ENCODE results near the gene NKPD1. TPM values are rescaled to one million over a fixed set of nuclear protein-coding genes. Genes with fewer than 3 reads are reported as not detected.

Gene NKPD1
- total RNA-seq, 1 donor from 2014 or later = not detected

DNA sequence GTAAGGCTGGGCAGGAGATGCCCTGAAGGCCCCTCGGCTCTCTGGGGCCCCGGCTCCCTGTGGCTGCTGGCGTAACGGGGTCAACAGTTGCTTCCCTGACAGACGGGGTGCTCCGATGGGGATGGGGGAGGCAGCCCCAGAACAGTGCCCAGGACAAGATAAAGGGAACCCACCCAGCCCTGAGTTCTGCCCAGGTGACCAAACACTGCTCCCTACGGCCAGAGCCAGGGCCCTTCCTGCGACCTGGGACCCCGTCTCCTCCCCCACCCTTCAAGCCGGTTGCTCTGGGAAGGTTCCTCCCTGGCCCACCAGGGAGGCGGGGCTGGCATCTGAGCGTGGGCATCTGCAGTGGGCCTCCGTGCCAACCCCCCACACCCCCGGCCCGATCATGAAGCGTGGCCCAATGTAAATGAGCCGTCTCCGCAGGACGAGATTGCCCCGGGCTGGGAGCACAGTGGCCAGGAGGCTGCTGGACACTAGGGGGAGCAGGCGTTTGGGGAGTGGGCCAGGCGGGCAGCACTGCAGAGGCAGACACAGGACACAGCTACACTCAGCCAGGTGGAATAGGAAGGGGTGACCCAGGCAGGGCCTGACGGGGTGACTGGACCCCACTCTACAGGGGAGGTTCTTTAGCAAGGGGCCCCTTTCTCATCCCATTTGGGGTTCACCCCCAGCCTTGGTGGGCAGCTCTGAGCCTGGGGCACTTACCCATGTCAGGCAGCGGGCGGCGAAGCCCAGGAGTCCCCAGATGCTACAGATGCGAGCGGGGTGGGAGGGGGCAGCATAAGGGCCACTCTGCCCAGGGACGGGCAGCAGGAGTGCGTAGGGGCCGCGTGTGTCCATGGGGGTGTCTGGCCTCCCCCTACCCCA, 1.2 kb upstream of the NKPD1 start:
- ATAC-seq (peak; percentile 26), DNase-seq (ENCODE audit: missing footprints) (peak; percentile 60)
- intact Hi-C loops (cut with DNase I) = no loop called here

DNA sequence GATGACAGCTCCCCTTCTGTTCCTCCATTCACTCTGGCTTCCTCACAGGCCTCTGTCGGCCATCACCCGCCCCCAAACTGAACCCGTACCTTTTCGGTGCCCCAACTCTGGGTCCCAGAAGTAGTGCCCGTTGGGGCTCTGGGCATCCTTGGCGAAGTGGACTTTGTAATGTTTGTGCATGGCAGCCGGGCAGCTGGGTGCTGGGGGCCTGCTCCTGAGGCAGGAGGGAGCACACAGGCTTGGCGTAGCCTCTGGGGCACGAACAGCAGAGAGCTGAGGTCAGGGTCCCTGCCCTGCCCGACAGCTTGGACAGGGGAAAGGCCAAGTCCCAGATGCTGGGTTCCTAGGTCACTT, 834 bp downstream of the NKPD1 start:
- DNase-seq (ENCODE audit: missing footprints) (peak; percentile 23), ATAC-seq (no peak)
- intact Hi-C loops (cut with DNase I) = no loop called here

DNA sequence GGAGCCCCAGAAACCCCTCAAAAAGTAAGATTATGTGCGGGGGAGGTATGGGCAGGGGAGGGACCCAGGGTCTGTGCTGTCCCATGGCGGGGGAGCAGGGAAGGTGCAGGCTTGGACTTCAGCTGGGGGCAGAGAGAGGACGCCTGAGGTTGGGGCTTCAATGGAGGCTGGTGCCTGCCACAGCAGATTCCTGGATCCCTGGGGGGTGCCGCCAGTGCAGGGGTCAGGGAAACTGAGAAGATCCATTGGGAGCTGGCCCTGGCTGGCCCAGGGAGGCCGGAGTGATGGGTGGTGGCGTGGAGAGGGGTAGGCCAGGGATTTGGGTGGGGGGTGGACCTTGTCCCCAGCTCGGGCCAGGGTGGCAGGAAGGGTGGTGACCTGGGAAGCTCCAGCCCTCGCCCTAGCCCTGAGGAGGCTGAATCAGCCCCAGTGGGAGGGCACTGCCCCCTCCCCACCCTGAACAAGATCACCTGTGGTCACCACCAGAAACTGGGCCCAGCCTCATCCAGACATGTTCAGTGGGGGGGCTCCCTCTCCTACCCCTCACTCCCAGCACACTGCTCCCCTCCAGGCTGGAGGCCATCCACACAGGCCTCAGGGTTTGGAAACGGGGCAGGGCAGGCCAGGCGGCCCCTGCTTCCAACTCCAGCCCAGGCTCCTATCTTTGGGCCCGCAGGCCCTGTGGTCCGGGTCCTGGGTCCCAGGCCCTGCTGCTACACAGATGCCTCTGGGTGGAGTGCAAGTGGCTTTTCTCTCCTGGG, 1.4 kb downstream of the NKPD1 start:
- peak; percentile 37 for DNase-seq (ENCODE audit: missing footprints)
- no peak for ATAC-seq
- intact Hi-C loops (cut with DNase I) = no loop called here

DNA sequence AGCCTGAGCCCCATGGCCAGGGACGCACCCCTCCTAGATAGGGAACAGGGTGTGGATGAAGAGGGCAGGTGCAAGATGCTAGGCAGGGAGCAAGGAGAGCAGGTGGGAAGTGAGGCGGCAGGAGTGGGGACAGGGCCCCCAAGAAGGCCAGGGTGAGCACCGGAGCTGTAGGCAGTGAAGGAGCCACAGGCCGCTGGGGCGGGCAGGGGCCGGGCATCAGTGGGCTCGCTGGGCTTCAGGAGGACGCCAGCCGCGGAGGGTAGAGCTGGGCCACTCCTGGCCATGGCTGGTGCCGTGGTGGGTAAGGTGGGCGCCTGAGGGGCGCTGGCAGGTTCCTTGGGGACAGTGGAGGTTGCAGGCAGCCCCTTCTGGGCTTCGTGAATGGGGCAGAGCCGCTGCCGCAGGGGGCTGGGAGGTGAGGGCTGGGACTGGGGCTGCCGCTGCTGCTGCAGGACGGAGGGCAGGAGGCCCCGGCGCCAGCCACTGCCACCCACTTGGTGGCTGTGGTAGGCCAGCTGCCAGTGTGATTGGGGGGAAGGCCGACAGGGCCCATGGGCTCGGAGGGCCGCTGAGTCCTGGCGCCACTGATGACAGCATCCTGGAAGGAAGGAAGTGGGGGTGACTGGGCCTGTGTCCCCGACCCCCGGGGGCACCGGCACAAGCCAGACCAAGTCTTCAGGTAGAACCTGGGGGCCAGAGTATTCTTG, 2.1 kb downstream of the NKPD1 start:
- DNase-seq (ENCODE audit: missing footprints) (peak; percentile 37), ATAC-seq (no peak)
- intact Hi-C loops (cut with DNase I) = no loop called here

DNA sequence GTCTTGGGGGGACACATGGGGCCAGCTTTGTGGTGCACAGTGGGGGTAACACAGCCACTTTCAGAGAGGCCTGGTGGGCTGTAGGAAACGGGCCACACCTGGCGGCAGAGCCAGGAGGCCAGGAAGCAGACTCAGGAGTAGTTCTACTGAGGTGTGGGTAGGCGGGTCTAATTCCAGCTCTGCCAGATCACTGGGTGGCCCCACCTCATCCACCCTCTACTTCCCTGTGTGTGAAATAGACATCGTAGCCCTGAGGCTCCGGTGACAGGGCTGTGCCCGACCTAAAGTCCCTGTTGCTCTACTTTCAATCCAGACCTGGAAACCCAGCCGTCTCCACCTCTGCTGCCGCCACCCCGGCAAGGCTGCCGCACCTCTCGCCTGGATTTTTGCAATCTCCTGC, 4.0 kb downstream of the NKPD1 start:
- no peak for ATAC-seq
- intact Hi-C loops (cut with DNase I) = no loop called here

DNA sequence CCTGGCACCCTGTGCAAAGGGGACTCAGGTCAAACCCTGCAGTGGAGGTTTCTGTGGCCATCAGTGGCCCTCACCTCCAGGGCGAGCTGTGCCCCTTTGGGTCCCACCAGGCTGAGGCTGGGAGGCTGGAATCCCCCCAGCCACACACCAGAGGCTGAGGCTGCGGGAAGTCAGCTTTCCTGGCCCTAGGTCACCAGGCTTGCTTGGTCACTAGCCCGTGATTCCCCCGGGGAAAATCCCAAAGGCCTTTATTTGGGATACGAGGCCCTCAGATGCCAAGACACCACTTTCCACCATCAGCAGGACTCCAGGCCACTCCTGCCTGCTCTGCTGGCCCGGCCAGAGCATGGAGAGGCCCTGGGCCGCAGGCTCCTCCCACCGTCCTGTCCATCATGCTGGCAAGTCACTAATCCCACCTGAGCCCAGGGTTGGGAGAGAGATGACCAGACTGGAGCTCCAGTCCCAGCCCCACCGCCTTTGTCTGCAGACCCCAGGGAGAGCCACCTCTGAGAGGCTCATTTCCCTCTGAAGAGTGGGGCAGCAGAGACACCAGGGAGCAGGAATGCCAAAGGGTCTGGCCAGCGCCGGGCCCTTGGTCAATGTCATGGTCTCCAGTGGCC, 4.7 kb downstream of the NKPD1 start:
- ATAC-seq (no peak), DNase-seq (ENCODE audit: missing footprints) (peak; percentile 52)
- intact Hi-C loops (cut with DNase I) = no loop called here

More for the DNA sequence above, 4.0 kb downstream of the NKPD1 start:
- peak; percentile 5 for DNase-seq (ENCODE audit: missing footprints)

DNA sequence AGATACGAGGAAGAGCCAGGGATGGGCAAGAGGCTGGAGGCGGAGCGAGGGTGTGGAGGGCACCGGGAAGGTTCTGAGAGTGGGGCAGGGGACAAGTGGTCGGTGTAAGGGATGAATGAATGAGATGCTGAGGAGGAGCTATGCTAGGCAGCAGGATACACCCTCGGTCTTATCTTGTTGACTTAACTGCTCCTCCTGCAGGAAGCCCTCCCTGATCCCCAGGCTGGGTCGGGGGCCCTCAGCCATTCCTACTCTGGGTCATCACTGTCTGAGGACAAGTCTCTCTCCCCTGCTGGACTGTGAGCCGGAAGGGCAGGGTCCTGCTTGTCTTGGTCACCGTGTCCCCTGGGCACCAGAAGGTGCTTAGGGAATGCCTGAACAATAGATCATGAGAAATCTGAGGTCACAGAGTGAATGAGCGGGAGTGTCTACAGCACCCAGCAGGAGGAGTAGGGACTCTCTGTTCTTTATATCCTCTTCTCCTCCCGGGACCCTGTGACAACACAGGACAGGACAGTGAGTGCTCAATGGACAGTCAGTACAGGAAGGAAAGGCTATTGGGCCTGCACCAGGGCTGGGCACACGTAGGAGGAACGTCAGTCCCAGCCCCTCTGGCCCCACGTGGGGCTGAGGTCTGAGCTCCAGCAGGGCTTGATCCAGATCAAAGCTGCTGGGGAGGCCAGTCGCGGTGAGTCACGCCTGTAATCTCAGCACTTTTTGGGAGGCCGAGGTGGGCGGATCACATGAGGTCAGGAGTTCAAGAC, 6.5 kb downstream of the NKPD1 start:
- DNase-seq (ENCODE audit: missing footprints) = peak; percentile 49
- intact Hi-C loops (cut with DNase I) = no loop called here
- no peak for ATAC-seq

DNA sequence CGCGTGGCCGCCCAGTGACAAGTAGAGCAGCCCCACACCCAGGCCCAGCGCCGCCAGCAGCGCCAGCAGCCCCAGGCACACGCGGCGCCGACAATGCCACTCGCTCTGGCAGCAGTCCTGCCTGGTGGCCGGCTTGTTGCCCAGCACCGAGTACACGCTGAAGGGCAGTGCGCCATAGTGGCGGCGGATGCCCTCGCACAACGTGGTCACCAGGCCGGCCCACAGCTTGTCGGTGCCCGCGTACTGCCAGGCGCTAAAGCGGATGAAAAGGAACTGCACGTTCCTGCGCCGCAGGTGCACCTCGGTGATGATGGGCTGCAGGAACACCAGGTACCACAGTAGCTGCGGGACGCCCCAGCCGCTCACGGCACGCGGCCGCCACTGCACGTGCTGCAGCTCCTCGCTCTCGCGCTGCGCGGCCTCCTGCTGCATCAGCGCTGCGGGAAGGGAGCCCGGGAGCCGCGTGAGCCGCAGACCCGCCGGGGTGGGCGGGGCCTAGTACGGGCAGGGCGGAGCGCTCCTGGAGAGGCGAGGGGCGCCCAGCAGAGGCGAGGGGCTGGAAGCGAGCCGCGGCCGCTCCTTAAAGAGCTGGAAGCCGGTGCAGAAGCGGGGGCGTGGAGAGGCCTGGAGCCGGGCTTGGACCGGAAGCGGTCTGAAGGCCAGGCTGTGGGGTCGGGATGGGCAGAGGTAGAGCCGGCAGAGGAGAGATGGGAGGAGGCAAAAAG, 7.3 kb downstream of the NKPD1 start:
- DNase-seq (ENCODE audit: missing footprints) = no peak
- intact Hi-C loops (cut with DNase I) = no loop called here
- ATAC-seq = peak; percentile 60

DNA sequence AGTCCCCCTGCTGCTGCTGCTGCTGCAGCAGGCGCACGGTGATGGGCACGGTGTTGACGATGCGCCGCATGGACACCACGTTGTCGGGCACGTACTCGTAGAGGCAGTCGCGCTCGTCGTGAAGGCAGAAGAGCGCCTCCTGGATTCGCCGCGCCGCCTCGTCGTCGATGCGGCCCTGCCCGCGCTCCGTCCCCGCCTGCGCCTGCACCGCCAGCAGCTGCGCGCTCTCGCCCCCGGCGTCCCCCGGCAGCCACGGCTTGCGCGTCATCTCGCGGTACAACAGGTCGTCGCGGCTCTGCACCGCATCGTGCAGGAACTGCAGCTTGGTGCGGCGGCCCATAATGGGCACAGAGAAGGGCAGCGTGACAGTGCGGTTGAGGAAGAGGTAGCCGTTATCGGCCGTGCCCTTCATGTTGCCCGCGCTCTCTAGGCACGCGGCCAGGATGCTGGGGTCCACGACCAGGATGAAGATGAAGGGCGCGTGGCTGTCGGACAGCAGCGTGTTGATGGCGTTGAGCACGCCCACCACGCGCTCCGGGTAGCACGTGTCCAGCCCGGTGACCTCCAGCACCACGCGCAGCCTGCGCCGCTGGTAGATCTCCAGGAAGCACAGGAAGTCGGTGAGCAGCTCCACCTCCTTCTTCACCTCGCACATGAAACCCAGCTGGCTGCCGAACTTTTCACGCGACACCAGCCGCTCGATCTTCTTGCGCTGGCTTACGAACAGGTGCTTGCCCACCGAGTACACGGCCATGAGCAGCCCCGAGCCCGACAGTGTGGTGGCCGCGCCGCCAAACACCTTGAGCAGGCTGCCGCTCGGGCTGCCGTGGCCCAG, 8.1 kb downstream of the NKPD1 start:
- ATAC-seq (peak; percentile 47), DNase-seq (ENCODE audit: missing footprints) (no peak)

DNA sequence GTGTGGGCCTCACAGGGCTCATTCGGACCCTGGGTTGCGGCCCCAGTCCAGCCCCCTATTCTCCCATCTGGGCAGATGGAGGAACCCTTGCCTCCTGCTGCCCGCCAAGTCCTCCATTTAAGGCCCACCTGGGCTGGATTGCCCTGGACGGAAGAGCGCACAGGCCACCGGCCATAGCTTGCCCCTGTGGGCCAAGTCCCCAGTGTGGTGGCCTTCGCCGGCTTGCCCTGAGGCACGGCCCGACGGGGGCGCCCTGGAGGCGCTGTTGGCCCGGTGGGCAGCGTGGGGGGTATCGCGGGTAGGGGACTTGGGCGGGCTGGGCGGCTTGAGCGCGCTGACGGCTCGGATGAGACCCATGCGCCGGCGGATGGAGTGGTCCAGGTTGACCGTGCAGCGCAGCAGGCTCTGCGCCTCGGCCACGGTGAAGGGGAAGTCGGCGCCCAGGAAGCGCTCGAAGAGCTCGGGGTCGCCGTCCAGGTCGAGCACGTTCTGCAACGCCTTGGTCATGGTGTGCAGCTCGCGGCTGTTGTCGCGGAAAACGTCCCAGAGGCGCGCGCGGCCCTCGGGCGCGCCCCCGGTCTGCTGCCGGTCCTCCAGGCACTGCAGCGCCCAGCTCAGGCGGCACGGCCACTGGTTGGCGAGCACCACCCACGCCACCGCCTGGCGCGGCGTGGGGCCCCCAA, 8.8 kb downstream of the NKPD1 start:
- ATAC-seq = no peak
- DNase-seq (ENCODE audit: missing footprints) = peak; percentile 31
- intact Hi-C loops (cut with DNase I) = no loop called here

More for the DNA sequence above, 8.1 kb downstream of the NKPD1 start:
- intact Hi-C loops (cut with DNase I) = no loop called here

DNA sequence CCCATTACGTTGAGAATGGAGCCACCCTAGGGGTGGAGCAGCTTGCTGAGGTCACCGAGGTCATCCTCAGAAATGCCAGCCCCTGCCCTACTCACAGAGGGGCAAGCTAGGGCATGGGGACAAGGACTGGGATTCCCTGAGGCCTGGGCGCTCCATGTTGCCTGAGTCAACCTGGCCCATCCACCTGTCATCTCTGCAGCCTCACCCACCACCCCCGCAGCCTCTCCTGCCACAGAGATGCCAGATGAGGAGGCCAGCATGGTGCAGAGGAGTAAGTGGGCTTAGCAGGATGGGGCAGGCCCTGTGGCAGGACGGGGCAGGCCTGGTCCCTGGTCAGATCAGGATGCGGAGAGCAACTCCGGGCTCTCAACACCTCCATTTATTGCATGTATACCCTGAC, 9.5 kb downstream of the NKPD1 start:
- ATAC-seq (no peak), DNase-seq (ENCODE audit: missing footprints) (peak; percentile 9)
- intact Hi-C loops (cut with DNase I) = no loop called here

DNA sequence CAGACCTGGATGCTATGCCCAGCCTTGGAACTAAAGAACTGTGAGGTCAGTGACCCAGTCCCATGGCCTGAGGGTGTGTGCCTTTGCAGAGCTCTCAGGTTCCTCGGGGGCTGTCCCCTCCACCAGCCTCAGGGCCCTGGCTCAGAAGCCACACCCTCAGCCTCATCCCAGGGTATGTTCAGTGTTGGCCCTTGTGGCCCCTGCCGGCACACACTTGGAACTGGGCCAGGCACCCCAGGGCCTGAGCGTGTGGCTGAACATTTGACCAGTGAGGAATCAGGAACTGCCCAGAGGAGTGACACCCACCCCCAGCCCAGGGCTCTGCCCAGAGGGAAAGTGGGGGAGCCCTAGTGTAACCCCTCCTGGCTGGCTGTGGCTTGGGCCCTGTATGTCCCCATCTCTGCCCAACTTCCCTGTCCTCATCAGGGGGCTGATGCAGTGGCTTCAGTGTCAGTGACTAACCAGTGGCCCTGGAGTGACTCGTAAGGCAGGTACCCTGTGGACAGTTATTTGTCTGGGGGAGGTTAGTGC, 10.0 kb downstream of the NKPD1 start:
- ATAC-seq = no peak
- peak; percentile 37 for DNase-seq (ENCODE audit: missing footprints)

DNA sequence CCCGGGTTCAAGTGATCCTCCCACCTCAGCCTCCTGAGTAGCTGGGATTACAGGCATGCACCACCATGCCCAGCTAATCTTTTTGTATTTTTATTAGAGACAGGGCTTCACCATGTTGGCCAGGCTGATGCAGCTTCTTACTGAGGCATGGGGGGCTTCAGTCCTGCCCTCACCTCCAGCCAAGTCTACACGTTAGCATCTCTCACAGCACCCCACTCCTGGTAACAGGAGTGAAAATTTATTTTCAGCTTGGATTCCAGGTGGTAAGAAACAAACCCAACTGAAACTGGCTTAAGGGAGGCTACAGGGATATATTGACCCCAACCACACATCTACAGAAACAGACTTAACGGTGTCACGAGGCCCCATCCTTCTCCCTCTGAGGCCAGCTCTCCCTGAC, 10.6 kb downstream of the NKPD1 start:
- intact Hi-C loops (cut with DNase I) = no loop called here
- ATAC-seq (no peak), DNase-seq (ENCODE audit: missing footprints) (peak; percentile 21)

More for the DNA sequence above, 10.0 kb downstream of the NKPD1 start:
- intact Hi-C loops (cut with DNase I) = no loop called here

DNA sequence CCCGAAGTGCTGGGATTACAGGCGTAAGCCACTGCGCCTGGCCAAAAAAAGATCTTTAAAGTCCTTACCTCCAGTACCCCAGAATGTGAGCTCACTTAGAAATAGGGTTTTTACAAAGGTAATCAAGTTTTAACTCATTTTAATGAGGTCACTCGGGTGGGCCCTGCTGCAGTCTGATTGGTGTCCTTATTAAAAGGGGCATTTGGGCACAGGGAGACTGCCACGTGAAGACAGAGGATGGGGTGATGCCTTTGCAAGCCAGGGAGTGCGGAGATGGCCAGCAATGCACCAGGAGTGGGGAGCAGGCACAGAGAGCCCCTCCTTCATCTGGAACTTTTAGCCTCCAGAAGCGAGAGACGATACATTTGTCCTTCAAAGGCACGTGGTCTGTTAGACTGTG, 11.7 kb downstream of the NKPD1 start:
- no peak for DNase-seq (ENCODE audit: missing footprints)
- intact Hi-C loops (cut with DNase I) = no loop called here
- no peak for ATAC-seq

DNA sequence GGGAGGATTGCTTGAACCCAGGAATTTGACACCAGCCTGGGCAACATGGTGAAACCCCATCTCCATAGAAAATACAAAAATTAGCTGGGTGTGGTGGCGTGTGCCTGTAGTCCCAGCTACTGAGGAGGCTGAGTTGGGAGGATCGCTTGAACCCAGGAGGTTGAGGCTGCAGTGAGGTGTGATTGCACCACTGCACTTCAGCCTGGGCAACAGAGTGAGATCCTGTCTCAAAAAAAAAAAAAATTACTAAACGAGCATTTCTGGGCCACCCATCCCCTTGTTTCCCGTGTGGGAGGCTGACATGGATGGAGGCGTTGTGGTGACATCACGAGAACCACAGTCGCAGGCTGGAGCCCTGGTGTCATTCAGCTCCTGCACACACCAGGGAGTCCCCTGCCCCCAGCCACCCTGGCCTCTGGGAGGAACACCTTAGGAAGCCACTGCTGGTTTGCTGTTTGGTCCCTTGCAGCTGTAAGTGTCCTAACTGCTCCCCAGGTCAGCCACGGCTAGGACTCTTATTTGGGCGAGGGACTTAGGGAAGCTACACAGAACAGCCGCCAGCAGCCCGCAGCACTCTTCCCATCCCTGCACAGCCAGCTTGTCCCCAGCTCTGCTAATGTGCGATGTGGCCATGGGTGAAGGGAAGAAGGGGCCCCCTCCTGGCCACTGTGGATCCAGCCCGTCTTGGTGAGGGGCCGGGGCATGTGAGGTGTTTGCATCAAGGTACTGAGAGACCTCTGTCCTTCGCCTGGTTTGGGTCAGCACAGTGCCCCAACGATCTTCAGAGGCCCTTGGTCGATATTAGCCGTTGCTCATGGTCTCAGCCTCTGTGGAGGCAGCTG, 12.7 kb downstream of the NKPD1 start:
- intact Hi-C loops (cut with DNase I) = no loop called here
- ATAC-seq (no peak), DNase-seq (ENCODE audit: missing footprints) (no peak)
